GM18873 (cell line): ENCODE measurements around the gene C2orf42.
"Not testable (repeated sequence)": the region's sequence is repeated elsewhere in the genome, so short reads cannot be mapped to it uniquely, and the experiment has no call there.

Source experiments
- ATAC-seq: cut with Tn5 transposase; IDR thresholded peaks from one replicate; pipeline ENCODE4 v1.9.1; 2021; ENCODE audit warnings: mild to moderate bottlenecking, moderate library complexity, moderate number of reproducible peaks; ENCODE audit not compliant: unreplicated experiment, low FRiP score

Gene C2orf42

DNA sequence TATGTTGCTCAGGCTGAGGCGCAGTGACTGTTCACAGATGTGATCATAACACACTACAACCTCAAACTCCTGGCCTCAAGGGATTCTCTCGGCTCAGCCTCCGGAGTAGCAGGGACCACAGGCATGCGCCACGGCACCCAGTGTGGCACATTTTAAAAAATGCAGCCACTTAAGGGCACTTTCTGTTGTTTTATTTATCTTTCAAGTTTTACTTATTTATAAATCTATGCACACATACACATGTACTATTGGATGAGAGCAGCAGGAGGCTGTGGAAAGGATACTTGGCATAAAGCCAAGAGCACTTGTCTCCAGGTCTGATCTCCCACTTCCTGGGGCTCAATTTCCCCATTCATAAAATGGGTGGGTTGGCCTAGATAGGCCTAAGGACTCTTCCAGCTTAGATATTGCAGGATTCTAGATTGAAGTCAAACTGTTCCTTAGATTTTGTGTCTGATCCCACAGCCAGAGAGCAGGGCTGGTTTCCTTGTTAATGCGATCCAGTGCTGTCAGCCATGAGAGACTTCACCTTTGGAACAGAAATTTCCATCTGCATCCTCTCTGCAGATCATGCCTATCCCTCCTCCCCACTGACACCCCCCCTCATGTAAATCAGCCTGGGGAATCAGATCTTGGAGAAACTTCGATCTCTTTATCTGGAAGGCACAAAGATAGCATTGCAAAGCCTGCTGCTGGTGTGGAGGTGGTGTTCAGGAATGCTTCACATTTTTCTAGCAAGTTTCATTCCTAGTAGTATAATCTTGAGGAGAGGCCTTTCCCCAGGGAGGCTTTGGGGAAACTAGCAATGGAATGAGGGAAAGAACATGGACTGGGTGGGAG, 78.8 kb downstream of the C2orf42 start:
- no peak for ATAC-seq

GRCh38 chr2:70110397-70110796, 80.4 kb downstream of the C2orf42 start:
- ATAC-seq = not testable (repeated sequence)

- not testable (repeated sequence) for ATAC-seq
These were observed 84.7 kb downstream of the C2orf42 start for GRCh38 chr2:70106138-70106537.

GRCh38 chr2:70104231-70105111, 86.3 kb downstream of the C2orf42 start:
- no peak for ATAC-seq

- no peak for ATAC-seq
These were observed 87.2 kb downstream of the C2orf42 start for GRCh38 chr2:70103531-70104061.

DNA sequence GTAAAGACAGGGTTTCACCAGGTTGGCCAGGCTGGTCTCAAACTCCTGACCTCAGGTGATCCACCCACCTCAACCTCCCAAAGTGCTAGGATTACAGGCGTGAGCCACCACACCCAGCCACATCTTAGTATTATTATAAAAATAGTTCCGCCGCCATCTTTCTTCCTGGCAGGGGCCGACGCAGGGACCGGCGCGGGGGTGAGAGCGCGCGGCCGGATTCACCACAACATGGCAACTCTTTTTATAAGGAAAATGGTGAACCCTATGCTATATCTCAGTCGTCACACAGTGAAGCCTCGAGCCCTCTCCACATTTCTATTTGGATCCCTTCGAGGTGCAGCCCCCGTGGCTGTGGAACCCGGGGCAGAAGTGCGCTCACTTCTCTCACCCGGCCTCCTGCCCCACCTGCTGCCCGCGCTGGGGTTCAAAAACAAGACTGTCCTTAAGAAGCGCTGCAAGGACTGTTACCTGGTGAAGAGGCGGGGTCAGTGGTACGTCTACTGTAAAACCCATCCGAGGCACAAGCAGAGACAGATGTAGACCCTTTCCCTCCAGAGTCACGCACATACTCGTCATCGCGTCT, 88.4 kb downstream of the C2orf42 start:
- not testable (repeated sequence) for ATAC-seq

GRCh38 chr2:70101686-70102085, 89.1 kb downstream of the C2orf42 start:
- not testable (repeated sequence) for ATAC-seq

GRCh38 chr2:70101174-70101573, 89.6 kb downstream of the C2orf42 start:
- no peak for ATAC-seq
